Neuronal stem cell (in vitro differentiated cells): ENCODE data around the gene BRCA1.

ENCODE experiments used
- DNase-seq: peaks from one replicate; pipeline ENCODE4 v3.0.0-alpha.2; 2013; ENCODE audit warnings: low spot score
- H2AFZ ChIP-seq: one replicate; pipeline ENCODE4 v1.6.1; 2013; ENCODE audit warnings: mild to moderate bottlenecking, low read length, inconsistent platforms
- H2AK5ac ChIP-seq: 2 replicates; pipeline ENCODE4 v1.6.1; 2013; ENCODE audit warnings: low read depth, mild to moderate bottlenecking, inconsistent platforms, low read length, moderate library complexity, mixed read lengths
- H2BK120ac ChIP-seq: 2 replicates; pipeline ENCODE4 v1.6.1; 2013; ENCODE audit warnings: low read depth, mild to moderate bottlenecking, inconsistent platforms, low read length, moderate library complexity, mixed read lengths
- H2BK12ac ChIP-seq: one replicate; pipeline ENCODE4 v1.6.1; 2013; ENCODE audit warnings: low read length, inconsistent platforms
- H2BK15ac ChIP-seq: 2 replicates; pipeline ENCODE4 v1.6.1; 2013; ENCODE audit warnings: mild to moderate bottlenecking, low read length, inconsistent platforms, mixed read lengths
- H2BK5ac ChIP-seq: one replicate; pipeline ENCODE4 v1.6.1; 2013; ENCODE audit warnings: inconsistent platforms, mild to moderate bottlenecking, low read length, moderate library complexity
- H3K14ac ChIP-seq: one replicate; pipeline ENCODE4 v1.6.1; 2013; ENCODE audit warnings: low read length, inconsistent platforms
- H3K18ac ChIP-seq: 2 replicates; pipeline ENCODE4 v1.6.1; 2013; ENCODE audit warnings: low read length, inconsistent platforms
- H3K23ac ChIP-seq: 2 replicates; pipeline ENCODE4 v1.6.1; 2013; ENCODE audit warnings: low read depth, mild to moderate bottlenecking, mixed read lengths, low read length, inconsistent platforms; ENCODE audit not compliant: poor library complexity
- H3K27ac ChIP-seq: replicated peaks from 3 replicates; pipeline ENCODE4 v1.5.1; 2013; ENCODE audit warnings: low read length, inconsistent platforms
- H3K27me3 ChIP-seq, 3 experiments: 2 replicates each; pipeline ENCODE4 v1.6.1; 2013; ENCODE audit warnings: low read length in 3 of 3, mild to moderate bottlenecking in 2 of 3, inconsistent platforms in 1 of 3, low read depth in 1 of 3, mixed read lengths in 1 of 3, moderate library complexity in 1 of 3; ENCODE audit not compliant: control insufficient read depth in 3 of 3, insufficient read depth in 3 of 3
- H3K36me3 ChIP-seq, 2 donors: replicated peaks in 1 of 2; 2 replicates each; pipeline ENCODE4 v1.6.1; 2013; ENCODE audit warnings: low read length in 2 of 2; ENCODE audit not compliant: control insufficient read depth in 2 of 2, insufficient read depth in 2 of 2
- H3K4ac ChIP-seq: 2 replicates; pipeline ENCODE4 v1.6.1; 2013; ENCODE audit warnings: inconsistent platforms, mild to moderate bottlenecking, low read length, moderate library complexity
- H3K4me1 ChIP-seq, 2 donors: 1 replicate in 1 of 2; 2 replicates in 1 of 2; pipeline ENCODE4 v1.6.1; 2013; ENCODE audit warnings: low read length in 2 of 2, low read depth in 1 of 2; ENCODE audit not compliant: control insufficient read depth in 2 of 2, insufficient read depth in 1 of 2
- H3K4me2 ChIP-seq: one replicate; pipeline ENCODE4 v1.6.1; 2013; ENCODE audit warnings: mild to moderate bottlenecking, low read length, inconsistent platforms; ENCODE audit not compliant: insufficient read depth, poor library complexity, severe bottlenecking
- H3K4me3 ChIP-seq, 2 donors: 2 replicates each; pipeline ENCODE4 v1.5.1; 2013; ENCODE audit warnings: low read length in 2 of 2, mild to moderate bottlenecking in 2 of 2, inconsistent platforms in 1 of 2, moderate library complexity in 1 of 2
- H3K79me1 ChIP-seq: one replicate; pipeline ENCODE4 v1.6.1; 2013; ENCODE audit warnings: low read depth, mild to moderate bottlenecking, inconsistent platforms, low read length, moderate library complexity
- H3K9ac ChIP-seq: one replicate; pipeline ENCODE4 v1.6.1; 2013; ENCODE audit warnings: mild to moderate bottlenecking, low read depth, low read length, inconsistent platforms; ENCODE audit not compliant: poor library complexity
- H3K9me3 ChIP-seq, 2 donors: replicated peaks in 1 of 2; 2 replicates each; pipeline versions ENCODE3 to v1.6.1; 2013; ENCODE audit warnings: low read length in 2 of 2, mild to moderate bottlenecking in 2 of 2, inconsistent platforms in 1 of 2, low read depth in 1 of 2, mixed read lengths in 1 of 2, moderate library complexity in 1 of 2; ENCODE audit not compliant: control insufficient read depth in 2 of 2, insufficient read depth in 1 of 2
- H4K8ac ChIP-seq: one replicate; pipeline ENCODE4 v1.6.1; 2013; ENCODE audit warnings: low read depth, mild to moderate bottlenecking, inconsistent platforms, low read length, moderate library complexity
- H4K91ac ChIP-seq: one replicate; pipeline ENCODE4 v1.6.1; 2013; ENCODE audit warnings: low read length, low read depth, mild to moderate bottlenecking, inconsistent platforms; ENCODE audit not compliant: poor library complexity
- WGBS, 2 donors: extraction: QIAGEN DNeasy Blood & Tissue Kit; methylation state at CpG; one replicate each; pipeline ENCODE4 v1.1.7; 2013; ENCODE audit warnings: missing lambda C conversion rate in 2 of 2, mixed read lengths in 1 of 2; ENCODE audit not compliant: insufficient read length in 2 of 2, insufficient replicate concordance in 1 of 2; ENCODE audit errors: extremely low coverage in 2 of 2; 5-methylcytosine and 5-hydroxymethylcytosine counted together

Gene BRCA1

GRCh38 chr17:43079641-43080302 lies 45.4 kb downstream of the BRCA1 start:
- Histone ChIP-seq H2AFZ (no peak overlapping the region), H3K27me3 (no peaks in the 10 kb centered on the region), H2BK15ac (no peak overlapping the region), H3K27ac (no peak overlapping the region), H3K79me1 (no peaks in the 10 kb centered on the region), H2AK5ac (no peak overlapping the region), H3K4me1 (no peaks in the 10 kb centered on the region), H2BK120ac (no peak overlapping the region), H3K4me2 (no peak overlapping the region), H3K9me3 (no peaks in the 10 kb centered on the region), H4K91ac (no peak overlapping the region), H3K14ac (no peak overlapping the region), H3K18ac (no peak overlapping the region), H3K36me3 (peaks cover 15 to 88% of the 10 kb centered on the region in 2 donors), H3K4me3 (no peak overlapping the region), H2BK12ac (no peak overlapping the region), H3K9ac (no peak overlapping the region), H3K4ac (no peak overlapping the region), H4K8ac (no peak overlapping the region), H2BK5ac (no peak overlapping the region), H3K23ac (no peak overlapping the region)
- WGBS, 2 donors: no CpG with 5 or more reads among the region's 1 CpG
- no peak for DNase-seq

- Histone ChIP-seq H3K27me3 (no peaks in the 10 kb centered on the region), H3K79me1 (no peaks in the 10 kb centered on the region), H3K9ac (no peak overlapping the region), H3K4me3 (no peak overlapping the region), H2BK5ac (no peak overlapping the region), H3K4ac (no peak overlapping the region), H2BK15ac (no peak overlapping the region), H4K8ac (no peak overlapping the region), H2BK120ac (no peak overlapping the region), H3K23ac (no peak overlapping the region), H3K9me3 (no peaks in the 10 kb centered on the region), H2AFZ (no peak overlapping the region), H3K27ac (no peak overlapping the region), H3K14ac (no peak overlapping the region), H2AK5ac (no peak overlapping the region), H3K4me1 (no peaks in the 10 kb centered on the region), H3K36me3 (peaks cover 4 to 85% of the 10 kb centered on the region in 2 donors), H4K91ac (no peak overlapping the region), H2BK12ac (no peak overlapping the region), H3K4me2 (no peak overlapping the region), H3K18ac (no peak overlapping the region)
- no CpG with 5 or more reads among the region's 4 CpGs for WGBS, 2 donors
- DNase-seq: no peak
Measured at GRCh38 chr17:43074869-43075268, 50.3 kb downstream of the BRCA1 start.

- Histone ChIP-seq H3K9me3 (no peaks in the 10 kb centered on the region), H3K79me1 (no peaks in the 10 kb centered on the region), H3K14ac (no peak overlapping the region), H2BK12ac (no peak overlapping the region), H3K9ac (no peak overlapping the region), H3K27me3 (no peaks in the 10 kb centered on the region), H3K4ac (no peak overlapping the region), H2BK5ac (no peak overlapping the region), H2BK15ac (no peak overlapping the region), H3K18ac (no peak overlapping the region), H4K8ac (no peak overlapping the region), H2AK5ac (no peak overlapping the region), H4K91ac (no peak overlapping the region), H3K27ac (no peak overlapping the region), H3K4me1 (no peaks in the 10 kb centered on the region), H3K4me3 (no peak overlapping the region), H3K36me3 (peaks cover 6 to 87% of the 10 kb centered on the region in 2 donors), H3K4me2 (no peak overlapping the region), H2BK120ac (no peak overlapping the region), H2AFZ (no peak overlapping the region), H3K23ac (no peak overlapping the region)
- no CpG with 5 or more reads among the region's 1 CpG for WGBS, 2 donors
- DNase-seq: no peak
Measured at GRCh38 chr17:43070872-43071271, 54.3 kb downstream of the BRCA1 start.

GRCh38 chr17:43070257-43070656 lies 54.9 kb downstream of the BRCA1 start:
- no peak overlapping the region for H3K23ac ChIP-seq
- no peak overlapping the region for H3K18ac ChIP-seq
- no peak overlapping the region for H3K4me2 ChIP-seq
- peaks cover 6 to 87% of the 10 kb centered on the region in 2 donors for H3K36me3 ChIP-seq
- no peak overlapping the region for H3K9ac ChIP-seq
- H4K8ac ChIP-seq: no peak overlapping the region
- H2BK120ac ChIP-seq: no peak overlapping the region
- WGBS, 2 donors: no CpG with 5 or more reads among the region's 1 CpG
- DNase-seq: no peak
- no peak overlapping the region for H2BK5ac ChIP-seq
- no peaks in the 10 kb centered on the region for H3K4me1 ChIP-seq
- no peak overlapping the region for H2AK5ac ChIP-seq
- H4K91ac ChIP-seq: no peak overlapping the region
- H3K14ac ChIP-seq: no peak overlapping the region
- H2BK15ac ChIP-seq: no peak overlapping the region
- H3K79me1 ChIP-seq: no peaks in the 10 kb centered on the region
- H3K9me3 ChIP-seq: no peaks in the 10 kb centered on the region
- no peak overlapping the region for H3K27ac ChIP-seq
- no peaks in the 10 kb centered on the region for H3K27me3 ChIP-seq
- H2AFZ ChIP-seq: no peak overlapping the region
- H3K4ac ChIP-seq: no peak overlapping the region
- no peak overlapping the region for H3K4me3 ChIP-seq
- H2BK12ac ChIP-seq: no peak overlapping the region
